ENCODE data around the gene AQP12A. TPM values are rescaled to one million over a fixed set of nuclear protein-coding genes. Genes with fewer than 3 reads are reported as not detected.

AQP12A gene
- polyA plus RNA-seq, 2 of the 4 experiments (the other 2 are of a cell fraction) = not detected

- no peak for FAIRE-seq
- POLR2A ChIA-PET = no interaction called here
- CTCF ChIA-PET = no interaction called here
Measured at GRCh38 chr2:240725671-240726070, 34.0 kb downstream of the AQP12A start.

GRCh38 chr2:240726876-240727275 is 35.2 kb downstream of the AQP12A start:
- no peak overlapping the region for H3K27ac ChIP-seq
- CTCF ChIA-PET = interaction anchor here (0.6 kb wide), 1 partner anchor 1086 kb away, joined by 3 read pairs; no protein-coding TSS in a partner anchor
- no peaks in the 10 kb centered on the region for H3K4me1 ChIP-seq
- no peak overlapping the region for H3K4me2 ChIP-seq
- no peak overlapping the region for H3K4me3 ChIP-seq
- no peak for ATAC-seq
- POLR2A ChIA-PET = no interaction called here
- no peaks in the 10 kb centered on the region for H3K9me3 ChIP-seq
- FAIRE-seq = no peak
- no peak for DNase-seq (ENCODE audit: low read depth in 1 of 2, low spot score in 1 of 2)
- TF ChIP-seq BHLHE40 (IDR thresholded peaks at IDR 0.05; ENCODE audit: low read depth, low read length) (no peak), CBX2 (IDR thresholded peaks at IDR 0.05; ENCODE audit: borderline replicate concordance, low read depth) (no peak), USF2 (IDR thresholded peaks at IDR 0.05) (no peak), CEBPB (IDR thresholded peaks at IDR 0.05) (no peak), NR3C1 (IDR thresholded peaks at IDR 0.05) (no peak), EHF (CRISPR knock-in tag; IDR thresholded peaks at IDR 0.05) (no peak), NPAS2 (CRISPR knock-in tag; IDR thresholded peaks at IDR 0.05; ENCODE audit: borderline replicate concordance) (no peak), HDAC2 (IDR thresholded peaks at IDR 0.05) (no peak), SREBF2 (IDR thresholded peaks at IDR 0.05) (no peak)
- 56% methylated on average over 14 of the region's 14 CpGs for WGBS (ENCODE audit: missing lambda C conversion rate)

More at GRCh38 chr2:240725671-240726070, 34.0 kb downstream of the AQP12A start:
- ATAC-seq = no peak
- 48% methylated on average over 7 of the region's 7 CpGs for WGBS (ENCODE audit: missing lambda C conversion rate)
- Histone ChIP-seq H3K4me3 (no peak overlapping the region), H3K4me1 (no peaks in the 10 kb centered on the region), H3K9me3 (no peaks in the 10 kb centered on the region), H3K27ac (no peak overlapping the region), H3K4me2 (no peak overlapping the region)
- TF ChIP-seq HOXA7 (CRISPR knock-in tag; IDR thresholded peaks at IDR 0.05) (no peak), CHD2 (IDR thresholded peaks at IDR 0.05; ENCODE audit: low read length, partially characterized antibody) (no peak), ZNF302 (CRISPR knock-in tag; IDR thresholded peaks at IDR 0.05) (no peak), EP300 (IDR thresholded peaks at IDR 0.05) (no peak), RAD21 (conservative IDR thresholded peaks at IDR 0.05 in 1 of 2, IDR thresholded peaks at IDR 0.05 in 1 of 2) (no peak), BHLHE40 (IDR thresholded peaks at IDR 0.05; ENCODE audit: low read depth, low read length) (no peak), POLR2A (IDR thresholded peaks at IDR 0.05; ENCODE audit: low read length) (no peak), HEYL (CRISPR knock-in tag; IDR thresholded peaks at IDR 0.05) (no peak), PBX3 (IDR thresholded peaks at IDR 0.05) (no peak), SREBF2 (IDR thresholded peaks at IDR 0.05) (no peak), RNF2 (IDR thresholded peaks at IDR 0.05; ENCODE audit: borderline replicate concordance, low read depth) (no peak)
- DNase-seq (ENCODE audit: low read depth in 1 of 2, low spot score in 1 of 2) = no peak

- POLR2A ChIA-PET = no interaction called here
- no peak for TF ChIP-seq RNF2 (IDR thresholded peaks at IDR 0.05; ENCODE audit: borderline replicate concordance, low read depth)
- TF ChIP-seq FOXS1 (CRISPR knock-in tag; IDR thresholded peaks at IDR 0.05) = no peak
- no peak for TF ChIP-seq GATA3 (IDR thresholded peaks at IDR 0.05; ENCODE audit: borderline replicate concordance)
- TF ChIP-seq HOXB13 (CRISPR knock-in tag; IDR thresholded peaks at IDR 0.05; ENCODE audit: low read depth) = no peak
- no peak for TF ChIP-seq POLR2A (IDR thresholded peaks at IDR 0.05; ENCODE audit: low read length)
- H3K4me3 ChIP-seq = no peak overlapping the region
- FAIRE-seq = no peak
- no peak overlapping the region for H3K4me2 ChIP-seq
- CTCF ChIA-PET = no interaction called here
- 53% methylated on average over 8 of the region's 14 CpGs for WGBS (ENCODE audit: missing lambda C conversion rate)
- ATAC-seq = no peak
- DNase-seq (ENCODE audit: low read depth in 1 of 2, low spot score in 1 of 2) = no peak
- no peaks in the 10 kb centered on the region for H3K9me3 ChIP-seq
- no peaks in the 10 kb centered on the region for H3K4me1 ChIP-seq
- H3K27ac ChIP-seq = no peak overlapping the region
Measured at GRCh38 chr2:240727439-240727838, 35.8 kb downstream of the AQP12A start.

GRCh38 chr2:240727913-240728312 is 36.2 kb downstream of the AQP12A start:
- Histone ChIP-seq H3K4me3 (no peak overlapping the region), H3K9me3 (no peaks in the 10 kb centered on the region), H3K27ac (no peak overlapping the region), H3K4me1 (no peaks in the 10 kb centered on the region), H3K4me2 (no peak overlapping the region)
- POLR2A ChIA-PET = no interaction called here
- DNase-seq (ENCODE audit: low read depth in 1 of 2, low spot score in 1 of 2) (no peak), FAIRE-seq (no peak), ATAC-seq (no peak)
- WGBS (ENCODE audit: missing lambda C conversion rate) = 47% methylated on average over 7 of the region's 15 CpGs
- TF ChIP-seq FOSL2 (IDR thresholded peaks at IDR 0.05) (no peak), FOSL2 (CRISPR knock-in tag; IDR thresholded peaks at IDR 0.05) (no peak), BHLHE40 (IDR thresholded peaks at IDR 0.05; ENCODE audit: low read depth, low read length) (no peak)
- CTCF ChIA-PET = no interaction called here
